HL-60 (cell line): Measurements from ENCODE around the gene RHBDD2.

ENCODE experiments used
- CTCF ChIP-seq: IDR thresholded peaks from one replicate; pipeline ENCODE4 v1.5.1; 2011; ENCODE audit warnings: low read length, control low read depth, inconsistent platforms; ENCODE audit not compliant: insufficient read depth
- POLR2AphosphoS5 ChIP-seq: IDR thresholded peaks from 2 replicates; pipeline ENCODE4 v1.6.1; 2012; ENCODE audit warnings: low read depth

GRCh38 chr7:75840029-75840428, 38.8 kb upstream of the RHBDD2 start:
- TF ChIP-seq CTCF = no peak
- TF ChIP-seq POLR2AphosphoS5 = no peak
